OCI-LY7 (cell line): ENCODE measurements around the gene CT55. TPM values are rescaled to one million over a fixed set of nuclear protein-coding genes. Genes with fewer than 3 reads are reported as not detected.

Experiments used
- BruUV-seq: library from RNA; stranded (reverse); fragments of 400-500 nt; replicated peaks from 2 replicates; lab custom pipeline; 2021; lab: Mats Ljungman, UMichigan
- CTCF ChIA-PET: fragments of 300-600 bp; sonication (Branson Sonifier 250); formaldehyde crosslinking; loops from one replicate; lab custom pipeline; 2022; ENCODE audit warnings: antibody characterized with exemption; ENCODE audit not compliant: unreplicated experiment; lab: Charles Lee
- POLR2A ChIA-PET: fragments of 300-600 bp; sonication (Branson Sonifier 250); formaldehyde crosslinking; loops from one replicate; lab custom pipeline; 2022; ENCODE audit warnings: antibody characterized with exemption; lab: Charles Lee
- DNase-seq: peaks from one replicate; pipeline ENCODE4 v3.0.0-alpha.2; 2015; ENCODE audit warnings: low spot score
- H2AFZ ChIP-seq: fragments of 200-600 bp; sonication (generic), shearing (Covaris generic); 2 replicates; pipeline ENCODE4 v1.6.1; 2014; ENCODE audit warnings: mild to moderate bottlenecking, antibody characterized with exemption, low read length, moderate library complexity
- H3K27ac ChIP-seq: fragments of 200-600 bp; sonication (generic); 2 replicates; pipeline ENCODE4 v1.5.1; 2014; ENCODE audit warnings: mixed run types, low read depth, mild to moderate bottlenecking, moderate library complexity, low read length, inconsistent platforms; ENCODE audit not compliant: poor library complexity, severe bottlenecking
- H3K36me3 ChIP-seq: fragments of 200-600 bp; sonication (generic); 2 replicates; pipeline ENCODE4 v1.6.1; 2014; ENCODE audit warnings: mild to moderate bottlenecking, antibody characterized with exemption, low read length, moderate library complexity, mixed read lengths; ENCODE audit not compliant: insufficient read depth
- H3K4me1 ChIP-seq: fragments of 200-600 bp; sonication (generic); 2 replicates; pipeline ENCODE4 v1.5.1; 2014; ENCODE audit warnings: mild to moderate bottlenecking, low read length; ENCODE audit not compliant: insufficient read depth, poor library complexity, severe bottlenecking
- H3K4me2 ChIP-seq: fragments of 200-600 bp; sonication (generic); 2 replicates; pipeline ENCODE4 v1.6.1; 2014; ENCODE audit warnings: mild to moderate bottlenecking, low read length
- H3K4me3 ChIP-seq: fragments of 200-600 bp; sonication (generic); 2 replicates; pipeline ENCODE4 v1.5.1; 2014; ENCODE audit warnings: mild to moderate bottlenecking, low read depth, low read length; ENCODE audit not compliant: poor library complexity, severe bottlenecking
- H3K79me2 ChIP-seq: fragments of 200-600 bp; sonication (generic); 2 replicates; pipeline ENCODE4 v1.6.1; 2016; ENCODE audit warnings: low read depth, mild to moderate bottlenecking, low read length, moderate library complexity, mixed read lengths; ENCODE audit not compliant: insufficient read depth
- H3K9me2 ChIP-seq: fragments of 200-600 bp; sonication (generic); 2 replicates; pipeline ENCODE4 v1.6.1; 2016; ENCODE audit warnings: mild to moderate bottlenecking, low read length, mixed read lengths; ENCODE audit not compliant: insufficient read depth
- H3K9me3 ChIP-seq: fragments of 200-600 bp; sonication (generic); 2 replicates; pipeline ENCODE4 v1.6.1; 2014; ENCODE audit warnings: mild to moderate bottlenecking, mixed run types, low read length, mixed read lengths
- H4K20me1 ChIP-seq: fragments of 200-600 bp; sonication (generic); 2 replicates; pipeline ENCODE4 v1.6.1; 2014; ENCODE audit warnings: mild to moderate bottlenecking, antibody characterized with exemption, low read length, moderate library complexity, mixed read lengths; ENCODE audit not compliant: insufficient read depth
- CTCF ChIP-seq: fragments of 200-600 bp; sonication (generic); conservative IDR thresholded peaks from 2 replicates; pipeline ENCODE4 v1.5.1; 2014; ENCODE audit warnings: mild to moderate bottlenecking, antibody characterized with exemption, low read length, moderate library complexity, mixed read lengths
- EZH2phosphoT487 ChIP-seq: fragments of 200-600 bp; sonication (generic); IDR thresholded peaks from 2 replicates; pipeline ENCODE4 v1.6.1; 2018; ENCODE audit warnings: low read depth, borderline replicate concordance, mild to moderate bottlenecking, mixed run types, antibody characterized with exemption, low read length, moderate library complexity, mixed read lengths
- intact Hi-C: fragments of 100-400 bp; cut with micrococcal nuclease; formaldehyde crosslinking; loops from one replicate; pipeline ENCODE4 v1.10.0; 2022; ENCODE audit not compliant: unreplicated experiment
- total RNA-seq, 2 experiments: library from RNA; depleted of rRNA in 1 of 2; stranded (reverse); fragments of >200 nt in 1 of 2; shearing (Covaris generic) in 1 of 2; gene quantifications; 2 replicates each; pipeline ENCODE4 v1.2.3, GENCODE V29; 2014 to 2022

CT55 gene
- total RNA-seq, 2 experiments from 2014 or later, result not detected

GRCh38 chrX:135114392-135114791, 56.8 kb downstream of the CT55 start:
- BruUV-seq, result no TSS peak
- no peak overlapping the region for H3K27ac ChIP-seq
- H3K36me3 ChIP-seq, result no peaks in the 10 kb centered on the region
- H3K4me2 ChIP-seq, result no peak overlapping the region
- no peaks in the 10 kb centered on the region for H4K20me1 ChIP-seq
- TF ChIP-seq EZH2phosphoT487 (no peak), CTCF (no peak)
- intact Hi-C loops, result no loop called here
- H3K4me3 ChIP-seq, result no peak overlapping the region
- POLR2A ChIA-PET, result no interaction called here
- peak; percentile 1 for DNase-seq
- no peaks in the 10 kb centered on the region for H3K4me1 ChIP-seq
- CTCF ChIA-PET, result no interaction called here
- H2AFZ ChIP-seq, result no peak overlapping the region
- no peaks in the 10 kb centered on the region for H3K9me3 ChIP-seq
- H3K9me2 ChIP-seq, result no peaks in the 10 kb centered on the region
- no peaks in the 10 kb centered on the region for H3K79me2 ChIP-seq

GRCh38 chrX:135112743-135113142, 58.5 kb downstream of the CT55 start:
- no peak for TF ChIP-seq CTCF
- TF ChIP-seq EZH2phosphoT487, result no peak
- intact Hi-C loops, result no loop called here

GRCh38 chrX:135112096-135112729, 59.0 kb downstream of the CT55 start:
- DNase-seq, result peak; percentile 32
- POLR2A ChIA-PET, result interaction anchor here (0.5 kb wide), 1 partner anchor 19 kb away, joined by 3 read pairs; no protein-coding TSS in a partner anchor
- BruUV-seq, result no TSS peak

More at GRCh38 chrX:135112743-135113142, 58.5 kb downstream of the CT55 start:
- H3K36me3 ChIP-seq, result no peaks in the 10 kb centered on the region
- no peak overlapping the region for H3K27ac ChIP-seq
- no peak overlapping the region for H2AFZ ChIP-seq
- no peaks in the 10 kb centered on the region for H3K9me2 ChIP-seq
- no peak overlapping the region for H3K4me2 ChIP-seq
- ChIA-PET POLR2A (interaction anchor here (0.5 kb wide), 1 partner anchor 20 kb away, joined by 3 read pairs; no protein-coding TSS in a partner anchor), CTCF (no interaction called here)
- no peaks in the 10 kb centered on the region for H4K20me1 ChIP-seq
- DNase-seq, result no peak
- no peaks in the 10 kb centered on the region for H3K9me3 ChIP-seq
- H3K4me1 ChIP-seq, result no peaks in the 10 kb centered on the region
- BruUV-seq, result no TSS peak
- no peaks in the 10 kb centered on the region for H3K79me2 ChIP-seq
- H3K4me3 ChIP-seq, result no peak overlapping the region

More at GRCh38 chrX:135112096-135112729, 59.0 kb downstream of the CT55 start:
- Histone ChIP-seq H3K4me2 (no peak overlapping the region), H4K20me1 (no peaks in the 10 kb centered on the region), H3K36me3 (no peaks in the 10 kb centered on the region), H3K79me2 (no peaks in the 10 kb centered on the region), H3K4me3 (no peak overlapping the region), H3K9me2 (no peaks in the 10 kb centered on the region), H3K4me1 (no peaks in the 10 kb centered on the region), H3K9me3 (no peaks in the 10 kb centered on the region), H2AFZ (no peak overlapping the region), H3K27ac (no peak overlapping the region)
- intact Hi-C loops, result no loop called here
- CTCF ChIA-PET, result interaction anchor here (0.9 kb wide), 1 partner anchor 74 kb away, joined by 3 read pairs; no protein-coding TSS in a partner anchor
- TF ChIP-seq EZH2phosphoT487, result no peak
- peak; percentile 74 for TF ChIP-seq CTCF
